Measurements from ENCODE around the gene HOXB3.
A peak's percentile ranks its signal among the peaks of the same experiment; 100 is the strongest.

The HOXB3 gene

DNA sequence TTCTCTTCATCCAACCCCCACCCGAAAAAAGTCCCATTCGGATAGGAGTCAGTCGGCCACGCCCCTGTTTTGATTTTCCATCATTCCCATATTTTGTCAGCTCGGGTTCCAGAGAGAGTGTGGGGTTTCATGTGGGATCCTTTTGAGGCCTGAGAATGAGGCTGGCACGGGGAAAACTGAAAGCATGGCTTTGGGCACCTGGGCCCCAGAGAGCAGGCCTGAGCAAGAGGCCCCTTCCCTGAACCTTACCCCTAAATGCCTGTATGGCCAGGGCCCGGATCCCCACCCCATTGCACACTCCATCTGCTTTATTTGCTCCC is 7.3 kb downstream of the HOXB3 start:
- DNase-seq: no peak

DNA sequence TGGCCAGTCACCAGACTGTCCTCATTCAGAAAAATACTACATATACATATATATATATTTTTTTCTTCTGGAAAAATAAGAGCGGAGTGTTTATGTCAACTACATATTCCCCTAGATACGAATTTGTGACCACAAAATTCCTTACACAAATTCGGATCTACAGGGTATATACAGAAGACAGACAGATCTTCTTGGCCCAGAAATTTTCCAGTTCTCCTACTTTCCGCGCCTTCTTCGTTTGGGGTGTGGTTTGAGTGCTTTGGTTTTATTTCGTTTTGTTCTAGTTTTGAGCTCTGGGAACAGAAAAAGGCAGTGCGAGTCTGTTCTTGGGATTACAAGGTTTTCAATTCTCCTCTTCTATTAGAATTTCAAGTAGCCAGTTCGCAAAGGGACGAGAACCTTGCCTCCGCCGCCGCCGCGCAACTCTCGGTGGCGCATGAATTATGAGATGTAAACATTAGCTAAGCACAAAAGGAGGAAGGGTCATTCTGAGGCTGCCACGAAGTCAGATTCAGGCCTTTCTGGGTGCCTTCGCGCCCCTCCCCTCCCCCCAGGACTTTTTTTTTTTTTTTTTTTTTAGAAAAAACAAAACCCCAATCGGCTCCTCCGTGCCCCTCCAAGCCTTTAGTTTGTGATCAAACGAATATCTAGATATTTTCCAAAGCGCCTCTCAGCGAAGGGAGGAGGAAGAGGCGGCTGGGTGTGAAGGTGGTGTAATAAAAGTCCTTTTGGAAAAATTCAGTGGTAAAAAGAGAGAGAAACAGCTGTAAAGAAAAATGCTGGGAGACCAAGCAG is 10.1 kb downstream of the HOXB3 start:
- DNase-seq: no peak

DNA sequence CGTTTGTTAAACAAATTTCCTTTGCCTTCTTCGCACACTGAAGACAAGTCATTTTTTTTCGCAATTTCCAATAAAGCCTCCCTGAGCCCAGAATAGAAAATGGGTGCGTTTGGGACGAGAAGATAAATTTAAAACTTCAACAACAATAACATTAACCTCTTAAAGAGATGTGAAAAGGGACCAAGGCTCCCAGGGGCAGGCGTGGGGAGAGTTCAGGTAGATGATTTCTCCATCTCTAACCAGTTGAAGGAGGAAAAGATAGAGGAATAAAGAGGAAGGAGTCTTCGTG is 10.6 kb downstream of the HOXB3 start:
- no peak for DNase-seq

DNA sequence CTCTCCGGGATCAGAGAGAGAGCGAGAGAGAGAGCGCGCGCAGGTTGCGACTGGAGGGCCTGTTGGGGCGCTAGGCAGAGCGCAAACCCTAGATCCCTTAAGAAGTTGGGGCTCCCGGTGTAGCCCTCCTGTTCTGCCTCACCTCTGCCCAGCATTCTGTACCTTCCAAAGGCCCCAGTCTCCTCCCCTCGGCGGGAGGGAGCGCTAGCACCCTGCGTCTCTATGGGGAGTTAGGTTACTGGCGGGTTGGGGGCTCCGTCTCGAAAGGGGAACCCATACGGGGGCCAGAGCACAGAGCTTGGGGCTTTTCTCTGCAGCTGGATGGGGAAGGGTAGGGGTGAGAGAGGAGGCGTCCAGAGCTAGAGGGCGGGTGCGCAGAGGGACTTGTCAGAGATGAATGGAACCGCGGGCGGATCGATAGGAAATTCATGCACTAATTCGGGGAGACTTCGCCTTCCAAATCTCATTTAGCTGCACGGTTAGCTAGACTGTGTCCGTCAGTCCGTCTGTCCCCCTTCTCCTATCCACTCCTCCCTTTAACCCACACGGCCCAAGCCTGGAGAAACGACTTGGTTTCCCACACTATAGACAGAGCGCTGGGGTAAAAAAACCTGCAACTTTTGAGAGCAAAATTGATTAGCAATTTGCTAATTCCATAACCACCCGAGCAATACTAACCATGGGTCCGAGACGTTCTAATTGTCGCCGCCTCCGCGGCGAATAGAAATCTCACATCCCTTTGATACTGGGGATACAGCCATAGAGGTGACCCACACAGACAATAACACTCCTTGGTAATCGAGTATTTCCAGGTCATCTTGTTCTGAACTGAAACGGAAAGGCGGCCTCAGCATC is 11.2 kb downstream of the HOXB3 start:
- DNase-seq: no peak

GRCh38 chr17:48577946-48578615 is 12.0 kb downstream of the HOXB3 start, which contains the start of gene HOXB4:
Gene HOXB4, minus strand, starts transcription at chr17:48578350. Its CDS starts 31 bp downstream, at chr17:48578319.
- peak; percentile 35 for DNase-seq

DNA sequence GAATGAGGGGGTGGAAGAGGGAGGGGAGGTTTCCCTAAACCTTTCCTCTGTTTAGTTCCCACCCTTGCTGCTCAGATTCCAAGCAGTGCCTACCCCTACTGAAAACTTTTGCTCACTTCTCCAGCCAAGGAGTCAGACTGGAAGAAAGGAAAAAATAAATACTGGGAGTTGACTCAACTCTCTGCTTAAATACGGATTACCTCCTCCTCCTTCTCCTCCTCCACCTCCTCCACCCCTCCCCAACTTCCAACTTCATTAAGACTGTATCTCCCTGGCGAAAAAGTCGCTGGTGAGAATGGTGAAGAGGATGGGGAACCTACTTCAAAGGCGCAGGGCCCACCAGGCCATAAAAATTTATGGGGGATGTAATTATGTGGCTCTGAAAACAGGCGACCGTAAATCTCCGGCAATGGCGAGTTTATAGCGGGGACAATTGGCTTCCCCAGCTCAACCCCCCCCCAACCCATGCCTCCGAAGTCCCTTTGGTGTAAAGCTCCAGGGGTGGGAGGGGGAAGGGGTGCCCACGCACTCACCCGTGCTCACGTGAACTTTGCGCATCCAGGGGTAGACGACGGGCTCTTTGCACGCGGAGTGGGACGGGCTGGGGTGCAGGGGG is 12.6 kb downstream of the HOXB3 start:
- no peak for DNase-seq

DNA sequence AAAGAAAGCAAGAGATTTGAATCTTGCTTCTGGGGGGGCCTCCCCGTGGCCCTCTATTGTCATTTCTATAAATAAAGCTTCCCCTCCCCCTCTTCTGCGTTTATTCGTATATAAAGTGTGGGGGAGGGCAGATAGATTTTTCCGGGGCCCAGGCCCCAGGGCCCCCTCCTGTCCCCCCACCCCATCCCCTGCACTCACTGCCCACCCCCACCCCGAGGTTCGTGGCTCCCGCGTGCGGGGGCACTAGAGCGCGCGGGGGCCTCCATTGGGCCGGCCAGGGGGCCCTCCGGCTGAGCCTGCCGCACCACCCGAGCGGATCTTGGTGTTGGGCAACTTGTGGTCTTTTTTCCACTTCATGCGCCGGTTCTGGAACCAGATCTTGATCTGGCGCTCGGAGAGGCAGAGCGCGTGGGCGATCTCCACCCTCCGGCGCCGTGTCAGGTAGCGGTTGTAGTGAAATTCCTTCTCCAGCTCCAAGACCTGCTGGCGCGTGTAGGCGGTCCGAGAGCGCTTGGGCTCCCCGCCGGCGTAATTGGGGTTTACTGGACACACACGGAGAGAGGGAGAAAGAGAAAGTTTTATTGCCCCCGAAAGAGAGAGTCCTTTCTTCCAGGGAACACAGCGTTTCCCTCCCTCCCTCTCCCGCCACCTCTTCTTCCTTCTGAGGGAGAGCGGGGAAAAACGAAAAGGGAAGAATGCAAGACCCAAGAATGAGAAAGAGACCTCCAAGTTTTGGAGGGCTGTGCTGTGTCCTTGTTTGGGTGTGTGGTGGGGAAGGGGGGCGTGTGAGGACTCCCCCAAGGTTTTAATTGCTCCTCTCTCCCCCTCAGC is 13.3 kb downstream of the HOXB3 start:
- no peak for DNase-seq

GRCh38 chr17:48575673-48576478 is 14.2 kb downstream of the HOXB3 start:
- no peak for DNase-seq

DNA sequence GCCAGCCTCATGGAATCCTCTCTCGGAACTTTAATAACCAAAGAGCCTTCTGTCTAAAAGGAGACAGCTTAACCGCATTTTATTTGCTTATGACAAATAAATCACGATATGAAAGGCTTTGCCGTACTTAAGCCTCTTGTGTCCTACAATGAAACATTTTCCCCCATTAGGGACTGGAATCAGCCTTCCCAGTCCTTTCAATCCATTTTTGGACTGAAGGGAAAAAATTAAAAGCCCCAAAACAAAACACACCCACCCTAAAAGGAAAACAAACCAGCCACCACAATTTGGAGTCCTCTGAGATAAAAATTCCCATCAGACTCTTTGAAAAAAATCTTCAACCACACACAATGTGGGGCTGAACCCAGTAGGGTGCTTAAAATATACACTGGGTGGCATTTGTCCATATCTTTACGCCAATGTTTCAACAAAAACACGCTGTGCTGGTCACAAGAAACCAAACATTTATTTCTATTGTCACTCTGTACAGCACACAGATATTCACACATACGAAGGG is 14.9 kb downstream of the HOXB3 start:
- peak; percentile 90 for DNase-seq

- no peak for DNase-seq
Observed at GRCh38 chr17:48574505-48575065, 15.5 kb downstream of the HOXB3 start.

- no peak for DNase-seq
Observed at GRCh38 chr17:48571826-48572417, 18.1 kb downstream of the HOXB3 start.

- no peak for DNase-seq
Observed at GRCh38 chr17:48571024-48571818, 18.8 kb downstream of the HOXB3 start.

- no peak for DNase-seq
Observed at GRCh38 chr17:48570325-48571023, 19.6 kb downstream of the HOXB3 start.

- no peak for DNase-seq
Observed at GRCh38 chr17:48569674-48570324, 20.2 kb downstream of the HOXB3 start.

- no peak for DNase-seq
Observed at GRCh38 chr17:48569240-48569582, 20.8 kb downstream of the HOXB3 start.

DNA sequence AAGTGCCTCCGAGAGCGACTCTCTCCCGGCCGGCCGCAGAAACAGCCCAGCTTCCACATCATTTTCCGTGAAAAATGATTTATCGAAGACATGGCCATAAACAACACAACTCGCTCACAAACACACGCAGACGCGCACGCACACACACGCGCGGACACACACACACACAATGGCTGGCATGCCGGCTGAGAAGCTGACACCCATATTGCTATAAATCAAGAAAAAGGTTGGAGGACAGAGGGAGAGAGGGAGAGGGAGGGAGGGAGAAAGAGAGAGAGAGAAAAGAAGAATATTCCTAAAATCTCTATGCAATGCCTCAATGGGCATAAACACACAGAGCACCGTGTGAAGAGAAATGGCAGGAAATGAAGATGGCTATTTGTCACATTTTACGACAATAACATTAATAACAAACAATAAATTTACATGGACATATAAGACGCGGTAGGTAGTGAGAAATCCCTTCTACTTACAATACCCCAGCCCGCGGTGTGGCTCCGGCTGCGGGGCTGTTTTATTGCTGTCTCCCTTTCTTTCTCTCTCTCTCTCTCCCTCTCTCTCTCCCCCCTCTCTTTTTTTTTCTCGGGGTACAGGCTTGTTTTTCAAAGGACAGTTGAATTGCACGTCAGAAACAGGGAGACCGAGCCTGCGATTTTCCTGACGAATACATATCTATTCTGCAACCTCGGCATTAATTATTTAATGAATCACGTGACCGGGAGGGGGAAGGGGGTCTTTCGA is 21.4 kb downstream of the HOXB3 start:
- DNase-seq: no peak

GRCh38 chr17:48567646-48568354 is 22.2 kb downstream of the HOXB3 start:
- DNase-seq: no peak
